ENCODE data around the gene NFIC. TPM values are rescaled to one million over a fixed set of nuclear protein-coding genes. Genes with fewer than 3 reads are reported as not detected.

Gene NFIC
- total RNA-seq, 1 donor from 2014 or later = 17.8 TPM

- Mint-ChIP-seq H3K9me3 (no peaks in the 10 kb centered on the region), H3K4me3 (no peak overlapping the region), H3K4me1 (ENCODE audit: unreplicated experiment) (no peaks in the 10 kb centered on the region), H3K27me3 (peaks cover 15% of the 10 kb centered on the region), H3K27ac (no peak overlapping the region), H3K36me3 (no peaks in the 10 kb centered on the region)
- DNase-seq (ENCODE audit: extremely low spot score, unreplicated experiment) = no peak
- TF ChIP-seq CTCF (conservative IDR thresholded peaks at IDR 0.05) = no peak
These were observed 116.3 kb downstream of the NFIC start for GRCh38 chr19:3482507-3483225.

- no peak for DNase-seq (ENCODE audit: extremely low spot score, unreplicated experiment)
- no peaks in the 10 kb centered on the region for H3K4me1 Mint-ChIP-seq (ENCODE audit: unreplicated experiment)
- no peaks in the 10 kb centered on the region for H3K9me3 Mint-ChIP-seq
- no peak for TF ChIP-seq CTCF (conservative IDR thresholded peaks at IDR 0.05)
- peaks cover 5% of the 10 kb centered on the region for H3K36me3 Mint-ChIP-seq
- H3K4me3 Mint-ChIP-seq = no peak within 1 kb of the TSS
- H3K27me3 Mint-ChIP-seq = peaks cover 10% of the 10 kb centered on the region
- no peak within 1 kb of the TSS for H3K27ac Mint-ChIP-seq
These were observed 116.8 kb downstream of the NFIC start, which contains the start of gene SMIM44 for GRCh38 chr19:3483226-3483628. SMIM44 (minus strand) TSS chr19:3483441; CDS start chr19:3483403, 38 bp downstream.

- TF ChIP-seq CTCF (conservative IDR thresholded peaks at IDR 0.05) = no peak
- Mint-ChIP-seq H3K36me3 (peaks cover 9% of the 10 kb centered on the region), H3K27ac (no peak overlapping the region), H3K9me3 (no peaks in the 10 kb centered on the region), H3K4me3 (no peak overlapping the region), H3K4me1 (ENCODE audit: unreplicated experiment) (no peaks in the 10 kb centered on the region), H3K27me3 (no peaks in the 10 kb centered on the region)
- DNase-seq (ENCODE audit: extremely low spot score, unreplicated experiment) = no peak
These were observed 125.2 kb downstream of the NFIC start for GRCh38 chr19:3491396-3492119.

- TF ChIP-seq CTCF (conservative IDR thresholded peaks at IDR 0.05) = no peak
- Mint-ChIP-seq H3K36me3 (peaks cover 13% of the 10 kb centered on the region), H3K4me3 (no peak overlapping the region), H3K27me3 (no peaks in the 10 kb centered on the region), H3K4me1 (ENCODE audit: unreplicated experiment) (no peaks in the 10 kb centered on the region), H3K27ac (no peak overlapping the region), H3K9me3 (no peaks in the 10 kb centered on the region)
- DNase-seq (ENCODE audit: extremely low spot score, unreplicated experiment) = no peak
These were observed 125.9 kb downstream of the NFIC start for GRCh38 chr19:3492131-3492839.

DNA sequence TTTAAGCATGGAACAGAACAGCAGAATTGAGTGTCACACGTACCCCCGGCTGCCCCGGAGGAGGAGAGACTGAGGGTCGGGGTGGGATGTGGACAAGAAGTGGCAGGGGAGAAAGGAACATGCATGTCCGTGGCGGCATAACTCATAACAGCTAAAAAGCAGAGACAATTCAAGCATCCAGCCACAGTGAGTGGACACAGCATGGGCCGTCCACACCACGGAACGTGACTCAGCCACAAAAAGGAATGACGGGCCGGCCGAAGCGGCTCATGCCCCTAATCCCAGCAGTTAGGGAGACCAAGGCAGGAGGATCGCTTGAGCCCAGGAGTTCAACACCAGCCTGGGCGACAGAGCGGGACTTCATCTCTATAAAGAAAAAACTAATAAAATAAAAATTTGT, 126.5 kb downstream of the NFIC start:
- no peak overlapping the region for H3K27ac Mint-ChIP-seq
- H3K27me3 Mint-ChIP-seq = no peaks in the 10 kb centered on the region
- H3K36me3 Mint-ChIP-seq = peaks cover 14% of the 10 kb centered on the region
- H3K9me3 Mint-ChIP-seq = no peaks in the 10 kb centered on the region
- peaks cover under 1% of the 10 kb centered on the region for H3K4me1 Mint-ChIP-seq (ENCODE audit: unreplicated experiment)
- no peak overlapping the region for H3K4me3 Mint-ChIP-seq
- no peak for DNase-seq (ENCODE audit: extremely low spot score, unreplicated experiment)
- no peak for TF ChIP-seq CTCF (conservative IDR thresholded peaks at IDR 0.05)
